Uterus (tissue), 2 donors: ENCODE measurements around the gene SDC1.

Source experiments
- POLR2A ChIP-seq, 2 donors: fragments of 450-650 bp; IDR thresholded peaks; one replicate each; pipeline ENCODE4 v1.6.1; 2016; ENCODE audit warnings: antibody characterized with exemption in 2 of 2, mild to moderate bottlenecking in 1 of 2, moderate library complexity in 1 of 2
- TF ChIP-seq, protein P1 (sequence below), 4 experiments: fragments of 200-600 bp in 2 of 4; fragments of 450-650 bp in 2 of 4; sonication (generic) in 2 of 4; IDR thresholded peaks; one replicate each; pipeline ENCODE4 v1.5.1; 2016 to 2019; ENCODE audit warnings: antibody characterized with exemption in 4 of 4, mild to moderate bottlenecking in 2 of 4, moderate library complexity in 1 of 4

- TF ChIP-seq, protein P1, sequence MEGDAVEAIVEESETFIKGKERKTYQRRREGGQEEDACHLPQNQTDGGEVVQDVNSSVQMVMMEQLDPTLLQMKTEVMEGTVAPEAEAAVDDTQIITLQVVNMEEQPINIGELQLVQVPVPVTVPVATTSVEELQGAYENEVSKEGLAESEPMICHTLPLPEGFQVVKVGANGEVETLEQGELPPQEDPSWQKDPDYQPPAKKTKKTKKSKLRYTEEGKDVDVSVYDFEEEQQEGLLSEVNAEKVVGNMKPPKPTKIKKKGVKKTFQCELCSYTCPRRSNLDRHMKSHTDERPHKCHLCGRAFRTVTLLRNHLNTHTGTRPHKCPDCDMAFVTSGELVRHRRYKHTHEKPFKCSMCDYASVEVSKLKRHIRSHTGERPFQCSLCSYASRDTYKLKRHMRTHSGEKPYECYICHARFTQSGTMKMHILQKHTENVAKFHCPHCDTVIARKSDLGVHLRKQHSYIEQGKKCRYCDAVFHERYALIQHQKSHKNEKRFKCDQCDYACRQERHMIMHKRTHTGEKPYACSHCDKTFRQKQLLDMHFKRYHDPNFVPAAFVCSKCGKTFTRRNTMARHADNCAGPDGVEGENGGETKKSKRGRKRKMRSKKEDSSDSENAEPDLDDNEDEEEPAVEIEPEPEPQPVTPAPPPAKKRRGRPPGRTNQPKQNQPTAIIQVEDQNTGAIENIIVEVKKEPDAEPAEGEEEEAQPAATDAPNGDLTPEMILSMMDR (IDR thresholded peaks at IDR 0.05) = no peak
- TF ChIP-seq POLR2A (IDR thresholded peaks at IDR 0.05) = no peak
These were observed 27.7 kb downstream of the SDC1 start for GRCh38 chr2:20197192-20197591.
